HCT116 (cell line): ENCODE results near the gene BBS12.

ENCODE experiments used
- CEBPB ChIP-seq: IDR thresholded peaks from 2 replicates; pipeline ENCODE4 v1.6.1; 2012; ENCODE audit warnings: low read depth
- EZH2 ChIP-seq: fragments of 200-600 bp; sonication (generic); IDR thresholded peaks from 2 replicates; pipeline ENCODE4 v1.6.1; 2017; ENCODE audit warnings: antibody characterized with exemption, mixed run types
- POLR2A ChIP-seq: IDR thresholded peaks from 2 replicates; pipeline ENCODE4 v1.7.0; 2011; ENCODE audit warnings: borderline replicate concordance; ENCODE audit not compliant: insufficient read depth, insufficient read length; ENCODE audit errors: extremely low read depth
- POLR2AphosphoS5 ChIP-seq: IDR thresholded peaks from 2 replicates; pipeline ENCODE4 v1.6.1; 2011; ENCODE audit warnings: mild to moderate bottlenecking, low read depth, low read length, moderate library complexity
- SIN3A ChIP-seq: IDR thresholded peaks from 2 replicates; pipeline ENCODE4 v1.6.1; 2012; ENCODE audit warnings: low read depth
- SP1 ChIP-seq: IDR thresholded peaks from 2 replicates; pipeline ENCODE4 v1.6.1; 2012; ENCODE audit warnings: low read depth
- YY1 ChIP-seq: IDR thresholded peaks from 2 replicates; pipeline ENCODE4 v1.6.1; 2011; ENCODE audit warnings: low read length, low read depth, moderate library complexity, mild to moderate bottlenecking; ENCODE audit not compliant: insufficient replicate concordance; ENCODE audit errors: extremely low read depth
- TF ChIP-seq, protein P1 (sequence below): IDR thresholded peaks from 2 replicates; pipeline ENCODE4 v1.6.1; 2012
- TF ChIP-seq, protein P2 (sequence below), 3 experiments: fragments of 200-600 bp in 1 of 3; sonication (generic) in 1 of 3; IDR thresholded peaks in 2 of 3; conservative IDR thresholded peaks in 1 of 3; 2 replicates each; pipeline ENCODE4 v1.5.1; 2012 to 2017; ENCODE audit warnings: low read depth in 2 of 3, low read length in 2 of 3, antibody characterized with exemption in 1 of 3, borderline replicate concordance in 1 of 3, control low read depth in 1 of 3, mild to moderate bottlenecking in 1 of 3, mixed read lengths in 1 of 3, mixed run types in 1 of 3, moderate library complexity in 1 of 3; ENCODE audit not compliant: insufficient read depth in 1 of 3
- TF ChIP-seq, protein P3 (sequence below): IDR thresholded peaks from 2 replicates; pipeline ENCODE4 v1.6.1; 2012
- TF ChIP-seq, protein P4 (sequence below): IDR thresholded peaks from 2 replicates; pipeline ENCODE4 v1.6.1; 2011; ENCODE audit warnings: mild to moderate bottlenecking, low read length, moderate library complexity; ENCODE audit not compliant: insufficient replicate concordance; ENCODE audit errors: extremely low read depth

DNA sequence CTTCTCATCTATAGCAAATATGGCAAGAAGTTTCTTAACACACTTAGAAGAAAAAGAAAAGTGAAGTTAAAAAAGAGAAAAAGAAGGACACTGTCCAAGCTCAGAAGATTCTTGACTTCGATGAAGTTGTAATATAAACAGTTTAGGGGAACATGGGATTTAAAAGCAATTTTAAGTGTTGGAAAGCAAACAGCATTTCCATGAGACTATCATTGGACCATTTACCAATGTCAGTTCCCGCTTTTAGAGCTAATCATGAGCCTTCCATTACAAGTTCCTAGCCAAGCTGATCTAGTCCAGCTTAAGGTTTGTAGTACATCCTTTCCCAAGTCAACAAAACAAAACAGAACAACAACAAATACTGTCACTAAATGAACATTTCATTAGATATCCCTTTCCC, 49.0 kb downstream of the BBS12 start:
- TF ChIP-seq EZH2 (no peak), POLR2A (no peak), CEBPB (no peak), POLR2AphosphoS5 (no peak), SIN3A (no peak), SP1 (no peak), YY1 (no peak)
- TF ChIP-seq, protein P1, sequence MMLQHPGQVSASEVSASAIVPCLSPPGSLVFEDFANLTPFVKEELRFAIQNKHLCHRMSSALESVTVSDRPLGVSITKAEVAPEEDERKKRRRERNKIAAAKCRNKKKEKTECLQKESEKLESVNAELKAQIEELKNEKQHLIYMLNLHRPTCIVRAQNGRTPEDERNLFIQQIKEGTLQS = no peak
- TF ChIP-seq, protein P2, sequence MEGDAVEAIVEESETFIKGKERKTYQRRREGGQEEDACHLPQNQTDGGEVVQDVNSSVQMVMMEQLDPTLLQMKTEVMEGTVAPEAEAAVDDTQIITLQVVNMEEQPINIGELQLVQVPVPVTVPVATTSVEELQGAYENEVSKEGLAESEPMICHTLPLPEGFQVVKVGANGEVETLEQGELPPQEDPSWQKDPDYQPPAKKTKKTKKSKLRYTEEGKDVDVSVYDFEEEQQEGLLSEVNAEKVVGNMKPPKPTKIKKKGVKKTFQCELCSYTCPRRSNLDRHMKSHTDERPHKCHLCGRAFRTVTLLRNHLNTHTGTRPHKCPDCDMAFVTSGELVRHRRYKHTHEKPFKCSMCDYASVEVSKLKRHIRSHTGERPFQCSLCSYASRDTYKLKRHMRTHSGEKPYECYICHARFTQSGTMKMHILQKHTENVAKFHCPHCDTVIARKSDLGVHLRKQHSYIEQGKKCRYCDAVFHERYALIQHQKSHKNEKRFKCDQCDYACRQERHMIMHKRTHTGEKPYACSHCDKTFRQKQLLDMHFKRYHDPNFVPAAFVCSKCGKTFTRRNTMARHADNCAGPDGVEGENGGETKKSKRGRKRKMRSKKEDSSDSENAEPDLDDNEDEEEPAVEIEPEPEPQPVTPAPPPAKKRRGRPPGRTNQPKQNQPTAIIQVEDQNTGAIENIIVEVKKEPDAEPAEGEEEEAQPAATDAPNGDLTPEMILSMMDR (IDR thresholded peaks at IDR 0.05 in 2 of 3, conservative IDR thresholded peaks at IDR 0.05 in 1 of 3; ENCODE audit: borderline replicate concordance in 1 of 3, insufficient read depth in 1 of 3, low read depth in 2 of 3, low read length in 2 of 3) = no peak
- TF ChIP-seq, protein P3, sequence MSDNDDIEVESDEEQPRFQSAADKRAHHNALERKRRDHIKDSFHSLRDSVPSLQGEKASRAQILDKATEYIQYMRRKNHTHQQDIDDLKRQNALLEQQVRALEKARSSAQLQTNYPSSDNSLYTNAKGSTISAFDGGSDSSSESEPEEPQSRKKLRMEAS = no peak
- TF ChIP-seq, protein P4, sequence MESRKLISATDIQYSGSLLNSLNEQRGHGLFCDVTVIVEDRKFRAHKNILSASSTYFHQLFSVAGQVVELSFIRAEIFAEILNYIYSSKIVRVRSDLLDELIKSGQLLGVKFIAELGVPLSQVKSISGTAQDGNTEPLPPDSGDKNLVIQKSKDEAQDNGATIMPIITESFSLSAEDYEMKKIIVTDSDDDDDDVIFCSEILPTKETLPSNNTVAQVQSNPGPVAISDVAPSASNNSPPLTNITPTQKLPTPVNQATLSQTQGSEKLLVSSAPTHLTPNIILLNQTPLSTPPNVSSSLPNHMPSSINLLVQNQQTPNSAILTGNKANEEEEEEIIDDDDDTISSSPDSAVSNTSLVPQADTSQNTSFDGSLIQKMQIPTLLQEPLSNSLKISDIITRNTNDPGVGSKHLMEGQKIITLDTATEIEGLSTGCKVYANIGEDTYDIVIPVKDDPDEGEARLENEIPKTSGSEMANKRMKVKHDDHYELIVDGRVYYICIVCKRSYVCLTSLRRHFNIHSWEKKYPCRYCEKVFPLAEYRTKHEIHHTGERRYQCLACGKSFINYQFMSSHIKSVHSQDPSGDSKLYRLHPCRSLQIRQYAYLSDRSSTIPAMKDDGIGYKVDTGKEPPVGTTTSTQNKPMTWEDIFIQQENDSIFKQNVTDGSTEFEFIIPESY = no peak
